GM21576 (cell line): ENCODE data around the gene CHST9.
"Not testable (repeated sequence)": the region's sequence is repeated elsewhere in the genome, so short reads cannot be mapped to it uniquely, and the experiment has no call there.

Experiments used
- ATAC-seq: cut with Tn5 transposase; IDR thresholded peaks from one replicate; pipeline ENCODE4 v1.9.1; 2021; ENCODE audit warnings: mild to moderate bottlenecking, moderate library complexity; ENCODE audit not compliant: unreplicated experiment

CHST9 gene

GRCh38 chr18:27008575-27008974 is 176.5 kb downstream of the CHST9 start:
- no peak for ATAC-seq

GRCh38 chr18:27007880-27008279 is 177.2 kb downstream of the CHST9 start:
- ATAC-seq, result no peak

- ATAC-seq, result no peak
Measured at GRCh38 chr18:27005589-27005988, 179.5 kb downstream of the CHST9 start.

DNA sequence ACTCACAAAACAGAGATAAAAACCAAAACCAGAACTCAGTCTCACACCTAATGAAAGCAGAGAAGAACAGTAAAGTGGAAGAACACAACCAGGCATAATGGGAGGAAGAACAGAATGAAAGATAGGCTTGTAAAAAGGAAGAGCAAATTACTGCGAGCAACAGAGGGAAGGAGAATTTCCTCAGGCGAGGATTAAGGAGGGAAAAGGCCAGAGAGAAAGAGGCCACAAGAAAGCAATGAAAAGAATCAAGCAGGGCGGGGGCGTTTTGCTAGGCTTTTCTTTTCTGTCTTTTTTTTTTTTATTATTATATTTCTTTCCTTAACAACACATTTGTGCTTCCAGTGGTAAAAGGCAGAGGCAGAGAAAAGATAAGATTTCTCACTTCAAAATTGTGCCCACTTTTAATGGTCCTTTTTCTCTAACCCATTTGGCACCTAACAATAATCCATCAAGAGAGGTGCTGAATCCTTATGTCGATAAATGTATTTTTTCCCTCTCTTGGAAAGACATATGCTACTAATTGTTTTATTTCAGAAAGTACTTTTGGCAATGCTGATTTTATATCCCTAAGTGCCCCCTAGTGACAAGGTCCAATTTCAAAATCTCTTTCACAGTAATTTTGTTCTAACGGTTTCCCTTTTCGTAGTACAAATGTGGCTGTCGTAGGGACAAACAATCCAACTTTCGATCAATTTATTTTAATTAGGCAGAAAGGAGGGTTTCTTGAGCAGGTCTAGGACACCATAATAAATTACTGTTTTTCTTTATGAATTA is 180.9 kb downstream of the CHST9 start:
- no peak for ATAC-seq

DNA sequence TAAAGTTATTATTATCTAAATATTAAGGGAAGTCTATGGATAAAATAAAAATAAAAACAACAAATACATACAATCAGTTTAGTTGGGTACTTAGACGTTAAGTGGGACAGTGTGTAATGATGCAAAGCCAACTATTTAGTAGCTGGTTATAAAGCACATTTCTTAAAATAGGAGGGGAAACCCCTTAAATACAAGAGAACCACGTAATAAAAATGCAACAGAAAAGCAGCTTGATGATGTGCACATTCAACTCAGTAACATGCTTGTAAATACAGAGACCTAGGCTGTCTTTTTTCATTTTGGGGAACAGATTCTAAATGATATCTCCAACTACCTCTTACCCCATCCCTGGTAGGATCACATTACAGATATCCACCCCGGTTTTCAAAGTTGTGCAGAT is 185.3 kb downstream of the CHST9 start:
- no peak for ATAC-seq

GRCh38 chr18:26993568-26993967 is 191.5 kb downstream of the CHST9 start:
- peak; percentile 58 for ATAC-seq

DNA sequence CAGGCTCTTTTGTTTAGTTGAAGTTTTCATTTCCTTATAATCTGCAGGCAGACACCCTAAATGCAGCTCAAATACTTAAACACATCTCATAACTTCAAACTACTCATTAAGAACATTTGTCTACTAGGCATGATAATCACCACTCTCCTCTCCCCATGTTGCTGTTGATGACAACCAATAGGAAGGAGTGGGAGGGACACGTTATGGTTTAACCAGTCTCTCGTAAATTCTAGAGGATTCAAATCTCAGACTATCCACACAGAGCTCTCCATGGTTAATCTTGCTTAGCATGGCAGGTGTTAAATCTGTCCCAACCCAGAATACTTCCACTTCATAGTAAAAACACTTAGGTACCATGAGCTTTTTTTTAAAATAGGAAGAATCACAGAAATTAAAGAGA is 192.2 kb downstream of the CHST9 start:
- peak; percentile 47 for ATAC-seq

- ATAC-seq, result no peak
Measured at GRCh38 chr18:26989842-26990241, 195.3 kb downstream of the CHST9 start.

GRCh38 chr18:26981360-26982082 is 203.6 kb downstream of the CHST9 start:
- no peak for ATAC-seq

DNA sequence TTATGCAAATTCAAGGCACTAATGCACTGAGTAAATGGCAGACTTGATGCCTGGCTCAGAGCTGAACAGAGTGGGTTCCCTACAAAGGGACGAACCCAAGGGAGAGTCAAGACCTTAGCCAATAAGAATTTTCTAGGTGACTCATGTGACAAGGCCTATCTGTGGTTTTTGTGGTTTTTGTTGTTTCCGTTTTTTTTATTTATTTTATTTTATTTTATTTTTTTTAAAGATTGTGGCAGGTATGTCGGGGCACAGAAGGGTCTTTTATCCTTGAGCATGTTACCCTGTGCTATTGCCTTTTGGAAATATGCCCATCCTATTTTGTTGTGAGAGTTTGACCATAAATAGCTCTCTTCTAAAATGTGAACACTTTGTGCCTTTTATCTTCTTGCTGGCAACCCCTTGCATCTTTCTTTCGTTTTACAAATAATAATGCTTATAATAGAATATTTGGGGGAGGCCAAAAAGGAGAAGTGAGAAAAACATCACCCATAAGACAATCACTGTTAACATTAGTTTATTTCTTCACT is 206.2 kb downstream of the CHST9 start:
- ATAC-seq, result peak; percentile 97

DNA sequence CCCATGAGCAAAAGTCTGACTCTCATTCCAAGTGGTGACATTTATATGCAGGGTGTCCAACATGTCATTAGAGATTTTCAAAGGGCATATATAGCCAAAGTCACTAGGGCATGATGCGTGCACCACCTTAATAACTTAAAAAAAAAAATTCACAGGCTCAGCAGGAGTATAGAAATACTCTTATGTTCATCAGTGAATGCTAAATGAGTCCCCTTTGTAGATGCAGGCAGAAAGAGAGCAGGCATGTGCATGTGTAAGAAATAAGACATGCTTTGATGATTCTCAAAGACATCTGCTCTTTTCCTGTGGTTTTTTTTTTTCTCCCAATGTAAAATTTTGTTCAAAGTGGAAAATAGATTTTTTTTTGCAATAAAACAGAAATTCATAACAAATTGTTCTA is 207.3 kb downstream of the CHST9 start:
- ATAC-seq, result no peak

- ATAC-seq, result no peak
Measured at GRCh38 chr18:26976206-26976605, 208.9 kb downstream of the CHST9 start.

GRCh38 chr18:26972549-26972948 is 212.6 kb downstream of the CHST9 start:
- ATAC-seq, result not testable (repeated sequence)

GRCh38 chr18:26971409-26971808 is 213.7 kb downstream of the CHST9 start:
- ATAC-seq, result no peak

GRCh38 chr18:26970637-26971036 is 214.5 kb downstream of the CHST9 start:
- no peak for ATAC-seq

GRCh38 chr18:26965206-26965605 is 219.9 kb downstream of the CHST9 start:
- no peak for ATAC-seq

GRCh38 chr18:26963292-26963691 is 221.8 kb downstream of the CHST9 start:
- no peak for ATAC-seq

- ATAC-seq, result no peak
Measured at GRCh38 chr18:26961839-26962238, 223.3 kb downstream of the CHST9 start.

GRCh38 chr18:26960911-26961310 is 224.2 kb downstream of the CHST9 start:
- ATAC-seq, result no peak

DNA sequence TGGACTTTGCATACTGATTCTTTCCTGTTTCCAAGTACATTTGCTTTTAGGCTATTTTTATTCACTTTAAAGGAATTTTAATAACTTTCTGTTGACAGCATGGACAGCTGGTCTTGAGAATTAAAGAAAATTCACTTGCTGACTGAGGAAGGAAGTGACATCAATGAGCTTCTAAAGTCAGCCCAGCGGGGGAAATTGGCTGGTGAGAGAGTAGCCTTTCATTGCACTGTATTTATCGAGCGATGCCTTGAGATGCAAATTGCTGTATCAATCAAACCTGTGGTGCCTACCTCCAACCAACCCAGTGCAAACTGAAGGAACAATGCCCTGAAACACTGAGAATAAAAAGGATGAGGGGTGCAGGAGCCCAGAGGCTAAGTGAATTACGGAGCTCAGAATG is 228.2 kb downstream of the CHST9 start:
- no peak for ATAC-seq

DNA sequence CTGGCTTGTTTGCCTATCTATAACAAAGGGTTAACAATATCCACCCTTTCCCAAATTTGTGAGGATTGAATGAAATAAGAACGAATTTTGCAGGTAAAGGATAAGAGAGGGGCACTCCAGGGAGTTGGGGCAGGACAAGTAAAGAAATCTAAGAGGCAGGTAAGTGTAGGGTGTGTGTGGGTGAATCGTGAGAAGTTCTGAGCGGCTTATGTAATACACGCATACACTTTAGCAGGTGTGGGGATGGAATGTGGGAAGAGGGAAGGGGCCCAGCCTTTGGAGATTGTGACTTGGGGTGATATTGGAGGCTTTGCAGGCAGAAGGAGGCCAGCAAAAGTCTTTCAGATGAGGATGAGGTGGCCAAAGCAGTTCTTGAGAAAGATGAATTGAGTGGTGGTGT is 236.4 kb downstream of the CHST9 start:
- no peak for ATAC-seq

GRCh38 chr18:26943906-26944305 is 241.2 kb downstream of the CHST9 start:
- no peak for ATAC-seq
